WERI-Rb-1 (cell line): ENCODE results near the gene NPTX1.

ENCODE experiments used
- DNase-seq: peaks from one replicate; pipeline ENCODE4 v3.0.0-alpha.2; 2020
- H3K27ac ChIP-seq: fragments of 250-450 bp; sonication (Bioruptor Pico); 2 replicates; pipeline ENCODE4 v1.5.1; 2020; ENCODE audit warnings: mild to moderate bottlenecking, moderate library complexity
- H3K27me3 ChIP-seq: fragments of 250-450 bp; sonication (Bioruptor Pico); 2 replicates; pipeline ENCODE4 v1.5.1; 2021; ENCODE audit warnings: mild to moderate bottlenecking, low read depth, moderate library complexity; ENCODE audit not compliant: insufficient read depth, severe bottlenecking
- H3K36me3 ChIP-seq: fragments of 250-450 bp; sonication (Bioruptor Pico); 2 replicates; pipeline ENCODE4 v1.5.1; 2020; ENCODE audit warnings: mild to moderate bottlenecking, moderate library complexity
- H3K4me3 ChIP-seq: 2 replicates; pipeline ENCODE4 v1.5.1; 2011; ENCODE audit warnings: low read depth, mild to moderate bottlenecking, control low read depth, low read length
- H3K9me3 ChIP-seq: fragments of 250-450 bp; sonication (Bioruptor Pico); 2 replicates; pipeline ENCODE4 v1.5.1; 2021; ENCODE audit warnings: mild to moderate bottlenecking, moderate library complexity; ENCODE audit not compliant: severe bottlenecking
- CTCF ChIP-seq: IDR thresholded peaks from 2 replicates; pipeline ENCODE4 v1.5.1; 2011; ENCODE audit warnings: low read depth, mild to moderate bottlenecking, control low read depth, inconsistent platforms, low read length

NPTX1 gene

GRCh38 chr17:80481284-80482057 lies 5.1 kb upstream of the NPTX1 start:
- no peaks in the 10 kb centered on the region for H3K27me3 ChIP-seq
- no peak for TF ChIP-seq CTCF
- no peak for DNase-seq
- H3K4me3 ChIP-seq = no peak overlapping the region
- no peaks in the 10 kb centered on the region for H3K9me3 ChIP-seq
- H3K27ac ChIP-seq = no peak overlapping the region
- no peaks in the 10 kb centered on the region for H3K36me3 ChIP-seq

GRCh38 chr17:80480248-80480647 lies 3.8 kb upstream of the NPTX1 start:
- Histone ChIP-seq H3K27me3 (no peaks in the 10 kb centered on the region), H3K36me3 (peaks cover 3% of the 10 kb centered on the region), H3K9me3 (no peaks in the 10 kb centered on the region), H3K27ac (no peak overlapping the region), H3K4me3 (no peak overlapping the region)
- DNase-seq = no peak
- no peak for TF ChIP-seq CTCF

- DNase-seq = no peak
- Histone ChIP-seq H3K27ac (no peak overlapping the region), H3K4me3 (no peak overlapping the region), H3K36me3 (peaks cover 13% of the 10 kb centered on the region), H3K27me3 (no peaks in the 10 kb centered on the region), H3K9me3 (no peaks in the 10 kb centered on the region)
- no peak for TF ChIP-seq CTCF
Measured at GRCh38 chr17:80479246-80479566, 2.8 kb upstream of the NPTX1 start.

GRCh38 chr17:80478487-80479245 lies 2.3 kb upstream of the NPTX1 start:
- Histone ChIP-seq H3K4me3 (peak overlapping the region; percentile 85), H3K27me3 (no peaks in the 10 kb centered on the region), H3K36me3 (peaks cover 19% of the 10 kb centered on the region), H3K9me3 (no peaks in the 10 kb centered on the region), H3K27ac (peak overlapping the region; percentile 86)
- no peak for TF ChIP-seq CTCF
- no peak for DNase-seq

- Histone ChIP-seq H3K27ac (peak overlapping the region; percentile 86), H3K9me3 (no peaks in the 10 kb centered on the region), H3K27me3 (no peaks in the 10 kb centered on the region), H3K4me3 (peak overlapping the region; percentile 85), H3K36me3 (peaks cover 27% of the 10 kb centered on the region)
- DNase-seq = peak; percentile 94
- TF ChIP-seq CTCF = peak; percentile 86
Measured at GRCh38 chr17:80477647-80478478, 1.5 kb upstream of the NPTX1 start.
